ENCODE results near the gene SLC38A6. TPM values are rescaled to one million over a fixed set of nuclear protein-coding genes. Genes with fewer than 3 reads are reported as not detected.
A peak's percentile ranks its signal among the peaks of the same experiment; 100 is the strongest.

SLC38A6 gene
- polyA plus RNA-seq, 4 donors, result 2.2 to 20.8 (median 5.0) TPM

DNA sequence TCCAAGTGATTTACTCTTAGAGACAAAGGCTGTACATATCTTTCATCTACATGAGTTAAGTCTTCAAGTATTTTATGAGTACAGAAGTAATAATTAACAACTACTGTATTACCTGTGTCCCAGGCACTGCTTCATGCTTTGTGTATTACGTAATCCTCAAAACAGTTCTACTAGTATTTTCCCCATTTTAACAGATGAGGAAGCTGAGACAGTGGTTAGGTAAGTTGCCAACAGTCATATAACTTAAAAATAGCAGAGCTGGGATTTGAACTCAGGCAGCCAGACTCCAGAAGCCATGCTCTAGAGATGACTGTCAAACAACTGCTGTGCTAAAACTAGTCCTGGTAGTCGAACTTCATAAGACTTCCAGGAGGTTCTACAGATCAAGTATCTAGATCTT, 10.9 kb upstream of the SLC38A6 start:
- Histone ChIP-seq H3K4me1 (ENCODE audit: control insufficient read depth in 3 of 3, insufficient read depth in 2 of 3, low read depth in 1 of 3, low read length in 2 of 3) (no peaks in the 10 kb centered on the region), H3K4me3 (ENCODE audit: low read depth in 1 of 3, low read length in 3 of 3) (no peak overlapping the region), H3K27ac (ENCODE audit: low read depth in 1 of 3, low read length in 2 of 3) (no peak overlapping the region), H3K27me3 (ENCODE audit: control insufficient read depth in 3 of 3, insufficient read depth in 3 of 3, low read length in 3 of 3) (no peaks in the 10 kb centered on the region), H3K36me3 (ENCODE audit: control insufficient read depth in 3 of 3, insufficient read depth in 2 of 3, low read depth in 1 of 3, low read length in 3 of 3) (peaks cover 0 to 9% (median 0%) of the 10 kb centered on the region in 3 donors), H3K9me3 (ENCODE audit: control insufficient read depth in 2 of 2, insufficient read depth in 1 of 2, low read depth in 1 of 2, low read length in 1 of 2) (no peaks in the 10 kb centered on the region)
- DNase-seq (peak in 1 of 2 donors; percentile 11), FAIRE-seq (no peak)
- 88 to 91% (median 90%) methylated on average over 2 of the region's 2 CpGs for WGBS, 3 donors

DNA sequence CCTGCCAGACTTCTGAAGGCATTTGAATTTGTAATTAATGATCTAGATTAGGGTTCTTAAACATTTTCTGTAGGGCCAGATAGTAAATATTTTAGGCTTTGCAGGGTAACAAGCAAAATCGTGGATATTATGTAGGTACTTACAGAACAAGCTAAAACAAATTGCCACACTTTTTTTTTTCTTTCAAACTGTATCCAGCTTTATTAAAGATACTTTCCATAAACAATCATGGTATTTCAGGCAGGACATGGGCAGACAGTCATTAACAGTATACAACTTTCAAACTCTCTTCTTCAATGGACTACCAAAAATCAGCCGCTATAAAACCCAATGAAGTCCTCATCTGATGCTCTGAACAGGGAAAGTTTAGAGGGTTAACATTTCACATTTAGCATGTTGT, 9.8 kb upstream of the SLC38A6 start:
- no peaks in the 10 kb centered on the region for H3K4me1 ChIP-seq (ENCODE audit: control insufficient read depth in 3 of 3, insufficient read depth in 2 of 3, low read depth in 1 of 3, low read length in 2 of 3)
- H3K36me3 ChIP-seq (ENCODE audit: control insufficient read depth in 3 of 3, insufficient read depth in 2 of 3, low read depth in 1 of 3, low read length in 3 of 3), result peaks cover 0 to 9% (median 0%) of the 10 kb centered on the region in 3 donors
- WGBS, 3 donors, result 13 to 26% (median 24%) methylated on average over 2 of the region's 2 CpGs
- FAIRE-seq, result no peak
- DNase-seq, result no peak
- no peak overlapping the region for H3K4me3 ChIP-seq (ENCODE audit: low read depth in 1 of 3, low read length in 3 of 3)
- H3K27ac ChIP-seq (ENCODE audit: low read depth in 1 of 3, low read length in 2 of 3), result no peak overlapping the region
- H3K9me3 ChIP-seq (ENCODE audit: control insufficient read depth in 2 of 2, insufficient read depth in 1 of 2, low read depth in 1 of 2, low read length in 1 of 2), result no peaks in the 10 kb centered on the region
- H3K27me3 ChIP-seq (ENCODE audit: control insufficient read depth in 3 of 3, insufficient read depth in 3 of 3, low read length in 3 of 3), result no peaks in the 10 kb centered on the region

DNA sequence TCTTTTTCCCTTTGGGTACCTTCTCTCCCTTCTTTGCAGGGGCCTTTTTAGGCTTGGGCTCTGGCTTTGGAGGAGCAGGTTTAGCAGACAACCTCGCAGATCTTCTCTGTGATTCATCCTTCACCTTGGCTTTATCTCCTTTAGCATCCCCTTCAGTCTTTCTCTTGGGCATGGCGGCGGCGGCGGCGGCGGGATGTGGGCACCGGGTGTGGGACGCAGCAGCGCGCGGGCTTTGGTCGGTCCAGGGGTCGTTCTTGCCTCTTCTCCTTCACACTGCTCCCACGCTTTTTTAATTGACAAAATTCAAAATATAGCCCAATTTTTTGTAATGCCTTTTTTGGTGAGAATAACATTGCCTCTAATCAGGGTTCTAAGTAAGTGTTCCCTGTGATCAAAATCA, 8.8 kb upstream of the SLC38A6 start:
- FAIRE-seq, result no peak
- no peak overlapping the region for H3K27ac ChIP-seq (ENCODE audit: low read depth in 1 of 3, low read length in 2 of 3)

DNA sequence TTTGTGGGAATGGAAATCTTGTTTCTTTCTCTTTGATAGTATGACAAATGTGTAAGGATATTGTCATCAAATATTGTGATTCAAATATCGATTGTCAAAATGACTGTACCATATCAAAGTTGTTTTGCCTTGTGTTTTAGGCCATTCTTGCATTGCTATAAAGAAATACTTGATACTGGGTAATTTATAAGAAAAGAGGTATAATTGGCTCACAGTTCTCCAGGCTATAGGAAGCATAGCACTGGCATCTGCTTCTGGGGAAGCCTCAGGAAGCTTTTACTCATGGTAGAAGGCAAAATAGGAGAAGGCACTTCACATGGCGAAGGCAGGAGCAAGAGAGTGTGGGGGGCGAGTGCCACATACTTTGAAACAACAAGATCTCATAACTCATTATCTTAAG, 8.0 kb upstream of the SLC38A6 start:
- FAIRE-seq (no peak), DNase-seq (no peak)

More for the DNA sequence above, 8.8 kb upstream of the SLC38A6 start:
- H3K27me3 ChIP-seq (ENCODE audit: control insufficient read depth in 3 of 3, insufficient read depth in 3 of 3, low read length in 3 of 3), result no peaks in the 10 kb centered on the region
- H3K4me1 ChIP-seq (ENCODE audit: control insufficient read depth in 3 of 3, insufficient read depth in 2 of 3, low read depth in 1 of 3, low read length in 2 of 3), result no peaks in the 10 kb centered on the region
- H3K9me3 ChIP-seq (ENCODE audit: control insufficient read depth in 2 of 2, insufficient read depth in 1 of 2, low read depth in 1 of 2, low read length in 1 of 2), result no peaks in the 10 kb centered on the region
- no peak overlapping the region for H3K4me3 ChIP-seq (ENCODE audit: low read depth in 1 of 3, low read length in 3 of 3)
- DNase-seq, result no peak
- H3K36me3 ChIP-seq (ENCODE audit: control insufficient read depth in 3 of 3, insufficient read depth in 2 of 3, low read depth in 1 of 3, low read length in 3 of 3), result peaks cover 0 to 9% (median 0%) of the 10 kb centered on the region in 3 donors
- WGBS, 3 donors, result 97 to 99% (median 98%) methylated on average over 15 of the region's 15 CpGs

DNA sequence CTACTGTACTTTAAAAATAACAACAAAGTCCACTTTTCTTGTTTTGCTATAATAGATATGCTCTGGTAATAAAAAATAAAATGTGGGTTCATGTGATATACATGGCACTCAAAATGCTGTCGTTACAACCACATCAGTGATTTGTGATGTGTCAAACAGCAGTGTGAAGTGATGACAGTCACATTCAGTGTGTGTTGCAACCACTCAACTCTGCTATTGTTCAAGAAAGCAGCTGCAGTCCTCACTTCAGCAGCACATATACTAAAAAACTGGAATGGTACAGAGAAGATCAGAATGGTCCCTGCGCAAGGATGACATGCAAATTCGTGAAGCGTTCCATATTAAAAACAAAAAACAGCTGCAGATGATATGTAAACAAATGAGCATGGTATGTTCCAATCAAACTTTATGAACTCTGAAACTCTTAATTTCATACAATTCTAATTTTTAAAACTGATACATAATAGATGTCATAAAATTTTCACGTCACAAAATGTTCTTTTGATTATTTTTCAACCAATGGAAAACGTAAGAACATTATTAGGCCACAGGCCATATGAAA, 6.9 kb upstream of the SLC38A6 start:
- H3K4me1 ChIP-seq (ENCODE audit: control insufficient read depth in 3 of 3, insufficient read depth in 2 of 3, low read depth in 1 of 3, low read length in 2 of 3), result no peaks in the 10 kb centered on the region
- peaks cover 0 to 9% (median 0%) of the 10 kb centered on the region in 3 donors for H3K36me3 ChIP-seq (ENCODE audit: control insufficient read depth in 3 of 3, insufficient read depth in 2 of 3, low read depth in 1 of 3, low read length in 3 of 3)
- H3K27me3 ChIP-seq (ENCODE audit: control insufficient read depth in 3 of 3, insufficient read depth in 3 of 3, low read length in 3 of 3), result no peaks in the 10 kb centered on the region
- DNase-seq, result no peak
- 76 to 93% (median 93%) methylated on average over 6 of the region's 6 CpGs for WGBS, 3 donors
- no peak overlapping the region for H3K27ac ChIP-seq (ENCODE audit: low read depth in 1 of 3, low read length in 2 of 3)
- FAIRE-seq, result no peak
- no peaks in the 10 kb centered on the region for H3K9me3 ChIP-seq (ENCODE audit: control insufficient read depth in 2 of 2, insufficient read depth in 1 of 2, low read depth in 1 of 2, low read length in 1 of 2)
- no peak overlapping the region for H3K4me3 ChIP-seq (ENCODE audit: low read depth in 1 of 3, low read length in 3 of 3)

More for the DNA sequence above, 8.0 kb upstream of the SLC38A6 start:
- Histone ChIP-seq H3K27ac (ENCODE audit: low read depth in 1 of 3, low read length in 2 of 3) (no peak overlapping the region), H3K27me3 (ENCODE audit: control insufficient read depth in 3 of 3, insufficient read depth in 3 of 3, low read length in 3 of 3) (no peaks in the 10 kb centered on the region), H3K4me3 (ENCODE audit: low read depth in 1 of 3, low read length in 3 of 3) (no peak overlapping the region), H3K36me3 (ENCODE audit: control insufficient read depth in 3 of 3, insufficient read depth in 2 of 3, low read depth in 1 of 3, low read length in 3 of 3) (peaks cover 0 to 9% (median 0%) of the 10 kb centered on the region in 3 donors), H3K4me1 (ENCODE audit: control insufficient read depth in 3 of 3, insufficient read depth in 2 of 3, low read depth in 1 of 3, low read length in 2 of 3) (no peaks in the 10 kb centered on the region), H3K9me3 (ENCODE audit: control insufficient read depth in 2 of 2, insufficient read depth in 1 of 2, low read depth in 1 of 2, low read length in 1 of 2) (no peaks in the 10 kb centered on the region)
- 95 to 99% (median 98%) methylated on average over 3 of the region's 3 CpGs for WGBS, 3 donors

DNA sequence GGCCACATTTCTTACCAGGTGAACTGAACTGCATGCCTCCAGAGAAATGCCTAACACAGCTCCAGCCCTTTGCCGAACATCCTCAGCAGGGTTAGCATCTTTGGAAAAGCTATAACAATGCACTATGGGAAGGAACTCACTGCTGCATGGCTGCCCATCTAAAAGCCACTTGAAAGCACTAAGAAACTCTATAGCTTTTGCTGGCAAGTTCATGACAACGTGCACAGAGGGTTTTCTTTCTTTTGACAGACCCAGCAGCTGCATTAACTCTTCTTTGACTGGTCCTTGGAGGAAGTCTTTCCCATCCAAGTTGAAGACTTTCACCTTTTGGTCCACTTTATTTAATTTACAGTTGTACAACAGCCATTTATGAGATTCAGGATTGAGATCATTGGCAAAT, 5.5 kb upstream of the SLC38A6 start:
- DNase-seq (no peak), FAIRE-seq (no peak)
- Histone ChIP-seq H3K27me3 (ENCODE audit: control insufficient read depth in 3 of 3, insufficient read depth in 3 of 3, low read length in 3 of 3) (no peaks in the 10 kb centered on the region), H3K27ac (ENCODE audit: low read depth in 1 of 3, low read length in 2 of 3) (no peak overlapping the region), H3K4me1 (ENCODE audit: control insufficient read depth in 3 of 3, insufficient read depth in 2 of 3, low read depth in 1 of 3, low read length in 2 of 3) (peaks cover 0 to 3% (median 0%) of the 10 kb centered on the region in 3 donors), H3K4me3 (ENCODE audit: low read depth in 1 of 3, low read length in 3 of 3) (no peak overlapping the region), H3K9me3 (ENCODE audit: control insufficient read depth in 2 of 2, insufficient read depth in 1 of 2, low read depth in 1 of 2, low read length in 1 of 2) (no peaks in the 10 kb centered on the region), H3K36me3 (ENCODE audit: control insufficient read depth in 3 of 3, insufficient read depth in 2 of 3, low read depth in 1 of 3, low read length in 3 of 3) (peaks cover 0 to 9% (median 0%) of the 10 kb centered on the region in 3 donors)
- WGBS, 3 donors, result 48 to 57% (median 55%) methylated on average over 2 of the region's 2 CpGs

DNA sequence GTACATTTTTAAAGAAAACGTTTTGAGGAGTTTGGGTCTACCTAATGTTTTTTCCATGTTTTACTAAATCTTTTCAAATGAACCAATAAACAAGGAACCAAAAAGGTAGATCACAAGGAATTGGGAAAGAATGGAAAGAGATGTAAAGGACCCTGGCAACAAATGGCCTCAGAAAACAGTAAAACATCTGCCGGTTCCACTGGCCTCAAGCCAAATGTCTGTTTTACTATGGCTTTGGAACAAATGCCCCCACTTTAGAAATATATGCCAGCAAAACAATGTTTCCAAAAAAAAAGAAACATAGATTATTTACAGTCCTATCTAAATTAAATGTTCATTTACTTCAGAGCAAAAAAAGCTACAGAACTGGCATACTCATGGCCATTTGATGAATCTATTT, 3.2 kb upstream of the SLC38A6 start:
- no peak overlapping the region for H3K27ac ChIP-seq (ENCODE audit: low read depth in 1 of 3, low read length in 2 of 3)
- no peaks in the 10 kb centered on the region for H3K27me3 ChIP-seq (ENCODE audit: control insufficient read depth in 3 of 3, insufficient read depth in 3 of 3, low read length in 3 of 3)
- DNase-seq (no peak), FAIRE-seq (no peak)
- H3K36me3 ChIP-seq (ENCODE audit: control insufficient read depth in 3 of 3, insufficient read depth in 2 of 3, low read depth in 1 of 3, low read length in 3 of 3), result peaks cover 0 to 5% (median 0%) of the 10 kb centered on the region in 3 donors
- no peak overlapping the region for H3K4me3 ChIP-seq (ENCODE audit: low read depth in 1 of 3, low read length in 3 of 3)
- no peaks in the 10 kb centered on the region for H3K9me3 ChIP-seq (ENCODE audit: control insufficient read depth in 2 of 2, insufficient read depth in 1 of 2, low read depth in 1 of 2, low read length in 1 of 2)
- peaks cover 2 to 7% (median 5%) of the 10 kb centered on the region in 3 donors for H3K4me1 ChIP-seq (ENCODE audit: control insufficient read depth in 3 of 3, insufficient read depth in 2 of 3, low read depth in 1 of 3, low read length in 2 of 3)
- 57 to 59% (median 58%) methylated on average over 2 of the region's 2 CpGs for WGBS, 3 donors

DNA sequence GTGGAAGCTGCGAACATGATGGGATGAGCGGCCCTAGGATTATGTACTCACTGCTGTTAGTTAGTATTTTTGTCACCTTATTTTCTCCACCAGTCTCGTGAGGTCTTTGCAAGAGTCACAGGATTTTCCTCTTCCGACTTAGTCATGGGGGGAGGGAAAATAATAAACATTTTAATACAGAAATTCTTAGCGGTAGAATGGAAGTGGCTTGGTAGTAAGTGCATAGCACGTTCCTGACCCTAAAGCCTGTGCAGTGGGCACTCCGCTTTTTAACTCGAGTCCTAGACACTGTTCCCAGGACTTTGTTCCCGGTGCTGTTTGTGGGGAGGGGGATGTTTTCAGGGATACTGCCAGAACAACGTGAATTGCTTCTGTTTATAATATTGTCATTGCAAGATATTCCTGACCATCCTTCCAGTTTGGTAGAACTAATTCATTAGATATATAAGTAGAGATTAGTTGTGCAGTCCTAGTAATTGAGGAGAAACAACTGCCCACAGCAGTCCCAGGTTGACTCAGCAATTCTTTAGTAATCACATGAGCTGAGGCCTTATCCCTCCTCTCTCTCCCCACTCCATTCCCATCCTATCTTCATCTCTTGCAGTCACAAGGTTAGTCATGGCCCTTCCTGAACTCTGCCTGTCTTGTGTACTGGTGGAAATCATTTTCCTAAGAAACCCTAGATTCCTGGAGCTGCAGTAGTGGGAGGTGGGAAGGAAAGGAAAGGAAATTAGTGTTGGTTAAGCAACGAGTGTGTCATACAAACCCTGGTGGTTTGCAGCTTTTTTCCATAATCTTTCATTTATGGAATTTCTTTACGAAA, 799 bp downstream of the SLC38A6 start:
- no peak for FAIRE-seq
- Histone ChIP-seq H3K27ac (ENCODE audit: low read depth in 1 of 3, low read length in 2 of 3) (peak overlapping the region in 2 of 3 donors; percentile 83 to 91), H3K36me3 (ENCODE audit: control insufficient read depth in 3 of 3, insufficient read depth in 2 of 3, low read depth in 1 of 3, low read length in 3 of 3) (peaks cover 0 to 4% (median 0%) of the 10 kb centered on the region in 3 donors), H3K9me3 (ENCODE audit: control insufficient read depth in 2 of 2, insufficient read depth in 1 of 2, low read depth in 1 of 2, low read length in 1 of 2) (no peaks in the 10 kb centered on the region), H3K4me1 (ENCODE audit: control insufficient read depth in 3 of 3, insufficient read depth in 2 of 3, low read depth in 1 of 3, low read length in 2 of 3) (peaks cover 2 to 7% (median 5%) of the 10 kb centered on the region in 3 donors), H3K27me3 (ENCODE audit: control insufficient read depth in 3 of 3, insufficient read depth in 3 of 3, low read length in 3 of 3) (no peaks in the 10 kb centered on the region), H3K4me3 (ENCODE audit: low read depth in 1 of 3, low read length in 3 of 3) (peak overlapping the region; percentile 56 to 88 (median 86))
- WGBS, 3 donors, result 9 to 12% (median 11%) methylated on average over 12 of the region's 12 CpGs
- DNase-seq, result peak in 1 of 2 donors; percentile 71
